Fibroblast of skin of abdomen (primary cell): Measurements from ENCODE around the gene SLC7A6.

Experiments
- DNase-seq: peaks from one replicate; pipeline ENCODE4 v3.0.0-alpha.2; 2013

The SLC7A6 gene

GRCh38 chr16:68348639-68349445 is 84.5 kb downstream of the SLC7A6 start:
- no peak for DNase-seq

GRCh38 chr16:68349838-68350410 is 85.6 kb downstream of the SLC7A6 start:
- no peak for DNase-seq

- DNase-seq: no peak
These were observed 86.6 kb downstream of the SLC7A6 start for GRCh38 chr16:68350813-68351350.
